ENCODE measurements around the gene RALGDS. TPM values are rescaled to one million over a fixed set of nuclear protein-coding genes. Genes with fewer than 3 reads are reported as not detected.

RALGDS gene
- total and polyA plus RNA-seq, 2 donors (not counting 3 experiments of a cell fraction or from before 2014, with no cell fraction given) = 41.4 to 60.0 TPM

DNA sequence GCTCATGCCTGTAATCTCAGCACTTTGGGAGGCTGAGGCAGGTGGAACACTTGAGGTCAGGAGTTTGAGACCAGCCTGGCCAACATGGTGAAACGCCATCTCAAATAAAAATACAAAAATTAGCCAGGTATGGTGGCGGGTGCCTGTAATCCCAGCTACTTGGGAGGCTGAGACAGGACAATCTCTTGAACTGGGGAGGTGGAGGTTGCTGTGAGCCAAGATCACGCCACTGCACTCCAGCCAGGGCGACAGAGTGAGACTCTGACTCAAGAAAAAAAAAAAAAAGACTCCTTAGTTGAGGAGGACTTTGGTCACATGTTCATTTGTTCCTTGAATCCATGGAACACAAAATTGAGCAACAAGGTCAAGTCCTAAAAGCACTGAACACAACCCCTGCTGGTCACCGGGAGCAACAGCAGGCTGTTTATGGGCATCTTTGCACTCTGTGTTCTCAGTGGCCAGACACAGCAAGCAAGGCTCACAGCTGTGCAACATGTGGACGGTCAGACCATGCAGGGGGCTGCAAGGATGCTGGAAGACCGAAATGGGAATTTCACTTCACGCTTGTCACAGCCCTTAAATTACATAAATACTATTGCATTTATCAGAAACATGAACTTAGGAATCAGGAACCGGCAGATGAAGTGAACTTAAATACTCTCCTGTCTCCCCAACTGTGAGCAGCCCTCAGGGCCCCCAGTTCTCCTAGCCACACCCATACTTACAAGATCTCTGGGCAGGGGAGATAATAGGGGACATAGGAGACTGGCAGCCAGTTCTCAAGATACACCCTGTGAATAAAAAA lies 39.9 kb upstream of the RALGDS start:
- H3K9me3 ChIP-seq (replicated peaks; ENCODE audit: control insufficient read depth, insufficient read depth, low read length) = no peaks in the 10 kb centered on the region
- no peaks in the 10 kb centered on the region for H3K9me1 ChIP-seq (replicated peaks; ENCODE audit: control insufficient read depth, extremely low read depth, insufficient read depth, low read length)
- H3K79me2 ChIP-seq (ENCODE audit: control insufficient read depth, insufficient read depth, low read length) = no peaks in the 10 kb centered on the region
- H2AFZ ChIP-seq (ENCODE audit: low read depth, low read length) = no peak overlapping the region
- peak; percentile 94 for FAIRE-seq
- H3K4me2 ChIP-seq (ENCODE audit: insufficient read depth, low read length) = no peak overlapping the region
- TF ChIP-seq CTCF (IDR thresholded peaks at IDR 0.05; ENCODE audit: extremely low read depth in 1 of 2, insufficient read depth in 1 of 2, low read depth in 1 of 2, low read length in 2 of 2) (peak; percentile 69 to 79), POLR2A (IDR thresholded peaks at IDR 0.05; ENCODE audit: low read depth, low read length) (no peak)
- CTCF ChIA-PET = interaction anchor here (0.8 to 2.1 kb wide), 4 partner anchors 10 to 169 kb away, joined by 3 to 7 read pairs (median 3); no protein-coding TSS in a partner anchor
- H3K27me3 ChIP-seq (ENCODE audit: control insufficient read depth in 2 of 2, insufficient read depth in 2 of 2, low read length in 2 of 2) = no peaks in the 10 kb centered on the region
- H3K4me1 ChIP-seq (ENCODE audit: control insufficient read depth, extremely low read depth, insufficient read depth, low read length) = peaks cover 3% of the 10 kb centered on the region
- BruUV-seq (replicated peaks) = no TSS peak
- dilution Hi-C loops (cut with MboI; ENCODE audit: extremely low pct_ligation_motif_present, low sequenced_read_pairs) (no loop called here), intact Hi-C loops (cut with micrococcal nuclease) (no loop called here)
- DNase-seq (ENCODE audit: low read depth, low spot score) = peak; percentile 56
- H3K27ac ChIP-seq (ENCODE audit: insufficient read depth, low read depth, low read length) = no peak overlapping the region
- no peak overlapping the region for H3K9ac ChIP-seq (replicated peaks; ENCODE audit: extremely low read depth, insufficient read depth, low read length)
- no peak overlapping the region for H3K4me3 ChIP-seq (replicated peaks in 1 of 3; ENCODE audit: insufficient read depth in 1 of 3, low read depth in 1 of 3, low read length in 3 of 3)
- H4K20me1 ChIP-seq (replicated peaks; ENCODE audit: control insufficient read depth, extremely low read depth, insufficient read depth, low read length) = no peaks in the 10 kb centered on the region
- POLR2A ChIA-PET = no interaction called here
- peaks cover 3 to 4% of the 10 kb centered on the region in 2 experiments for H3K36me3 ChIP-seq (ENCODE audit: control insufficient read depth in 2 of 2, extremely low read depth in 1 of 2, insufficient read depth in 2 of 2, low read length in 2 of 2)

- intact Hi-C loops (cut with micrococcal nuclease) = no loop called here
- Histone ChIP-seq H3K4me1 (ENCODE audit: control insufficient read depth, extremely low read depth, insufficient read depth, low read length) (peaks cover 3% of the 10 kb centered on the region), H3K4me3 (replicated peaks in 1 of 3; ENCODE audit: insufficient read depth in 1 of 3, low read depth in 1 of 3, low read length in 3 of 3) (no peak overlapping the region), H3K9ac (replicated peaks; ENCODE audit: extremely low read depth, insufficient read depth, low read length) (no peak overlapping the region), H3K36me3 (ENCODE audit: control insufficient read depth in 2 of 2, extremely low read depth in 1 of 2, insufficient read depth in 2 of 2, low read length in 2 of 2) (peaks cover 5 to 11% of the 10 kb centered on the region in 2 experiments), H3K27me3 (ENCODE audit: control insufficient read depth in 2 of 2, insufficient read depth in 2 of 2, low read length in 2 of 2) (no peaks in the 10 kb centered on the region), H3K4me2 (ENCODE audit: insufficient read depth, low read length) (no peak overlapping the region), H3K9me1 (replicated peaks; ENCODE audit: control insufficient read depth, extremely low read depth, insufficient read depth, low read length) (no peaks in the 10 kb centered on the region), H3K27ac (ENCODE audit: insufficient read depth, low read depth, low read length) (no peak overlapping the region), H3K79me2 (ENCODE audit: control insufficient read depth, insufficient read depth, low read length) (no peaks in the 10 kb centered on the region), H3K9me3 (replicated peaks; ENCODE audit: control insufficient read depth, insufficient read depth, low read length) (no peaks in the 10 kb centered on the region), H2AFZ (ENCODE audit: low read depth, low read length) (no peak overlapping the region), H4K20me1 (replicated peaks; ENCODE audit: control insufficient read depth, extremely low read depth, insufficient read depth, low read length) (no peaks in the 10 kb centered on the region)
- TF ChIP-seq POLR2A (IDR thresholded peaks at IDR 0.05; ENCODE audit: low read depth, low read length) (no peak), EZH2 (IDR thresholded peaks at IDR 0.05; ENCODE audit: borderline replicate concordance, low read depth, low read length, severe bottlenecking) (no peak), POLR2AphosphoS5 (IDR thresholded peaks at IDR 0.05; ENCODE audit: insufficient read depth, low read depth, low read length) (no peak)
- POLR2A ChIA-PET = no interaction called here
- dilution Hi-C loops (cut with MboI; ENCODE audit: extremely low pct_ligation_motif_present, low sequenced_read_pairs) = no loop called here
- CTCF ChIA-PET = interaction anchor here (0.7 to 2.1 kb wide), 5 partner anchors 12 to 118 kb away, joined by 3 to 10 read pairs (median 3); no protein-coding TSS in a partner anchor
- FAIRE-seq (no peak), DNase-seq (ENCODE audit: low read depth, low spot score) (no peak)
- no TSS peak for BruUV-seq (replicated peaks)
Observed at GRCh38 chr9:133158695-133159094, 37.7 kb upstream of the RALGDS start.

Data from endothelial cell of umbilical vein (primary cell).